Measurements from ENCODE around the gene AGTRAP. TPM values are rescaled to one million over a fixed set of nuclear protein-coding genes. Genes with fewer than 3 reads are reported as not detected.

The AGTRAP gene
- total RNA-seq, 6 experiments from 2014 or later, result 31.4 to 41.4 (median 33.6) TPM

- no peaks in the 10 kb centered on the region for H3K36me3 Mint-ChIP-seq (ENCODE audit: low read depth)
- no peaks in the 10 kb centered on the region for H3K9me3 Mint-ChIP-seq
- DNase-seq, result no peak
- H3K27me3 Mint-ChIP-seq (ENCODE audit: insufficient read depth), result peaks cover 19% of the 10 kb centered on the region
- H3K4me1 Mint-ChIP-seq (ENCODE audit: low read depth), result peaks cover 5% of the 10 kb centered on the region; the same call in 1 of the 2 replicates
- no peak overlapping the region for H3K27ac Mint-ChIP-seq
- H3K4me3 Mint-ChIP-seq, result no peak overlapping the region
- no peak for TF ChIP-seq CTCF (IDR thresholded peaks at IDR 0.05)
Measured at GRCh38 chr1:11725616-11726015, 10.3 kb upstream of the AGTRAP start.

- no peak for DNase-seq
- TF ChIP-seq CTCF (IDR thresholded peaks at IDR 0.05), result no peak
- H3K4me1 Mint-ChIP-seq (ENCODE audit: low read depth), result peaks cover 15% of the 10 kb centered on the region
- no peaks in the 10 kb centered on the region for H3K9me3 Mint-ChIP-seq
- H3K27ac Mint-ChIP-seq, result no peak overlapping the region
- no peak overlapping the region for H3K4me3 Mint-ChIP-seq
- no peaks in the 10 kb centered on the region for H3K36me3 Mint-ChIP-seq (ENCODE audit: low read depth)
- peaks cover 13% of the 10 kb centered on the region for H3K27me3 Mint-ChIP-seq (ENCODE audit: insufficient read depth)
Measured at GRCh38 chr1:11727119-11727518, 8.8 kb upstream of the AGTRAP start.

GRCh38 chr1:11728126-11728806, 7.7 kb upstream of the AGTRAP start:
- H3K27me3 Mint-ChIP-seq (ENCODE audit: insufficient read depth), result peaks cover 11% of the 10 kb centered on the region
- TF ChIP-seq CTCF (IDR thresholded peaks at IDR 0.05), result no peak
- no peaks in the 10 kb centered on the region for H3K9me3 Mint-ChIP-seq
- peaks cover 22% of the 10 kb centered on the region for H3K4me1 Mint-ChIP-seq (ENCODE audit: low read depth)
- H3K4me3 Mint-ChIP-seq, result no peak overlapping the region
- no peak overlapping the region for H3K27ac Mint-ChIP-seq
- no peak for DNase-seq
- H3K36me3 Mint-ChIP-seq (ENCODE audit: low read depth), result no peaks in the 10 kb centered on the region

GRCh38 chr1:11729155-11729497, 6.8 kb upstream of the AGTRAP start:
- Mint-ChIP-seq H3K27ac (no peak overlapping the region), H3K4me3 (no peak overlapping the region), H3K36me3 (ENCODE audit: low read depth) (no peaks in the 10 kb centered on the region), H3K4me1 (ENCODE audit: low read depth) (peaks cover 22% of the 10 kb centered on the region), H3K9me3 (no peaks in the 10 kb centered on the region), H3K27me3 (ENCODE audit: insufficient read depth) (peaks cover 11% of the 10 kb centered on the region)
- no peak for DNase-seq
- TF ChIP-seq CTCF (IDR thresholded peaks at IDR 0.05), result no peak

- no peak for DNase-seq
- no peak overlapping the region for H3K4me3 Mint-ChIP-seq
- no peaks in the 10 kb centered on the region for H3K9me3 Mint-ChIP-seq
- no peak overlapping the region for H3K27ac Mint-ChIP-seq
- H3K36me3 Mint-ChIP-seq (ENCODE audit: low read depth), result no peaks in the 10 kb centered on the region
- no peak for TF ChIP-seq CTCF (IDR thresholded peaks at IDR 0.05)
- peaks cover 9% of the 10 kb centered on the region for H3K27me3 Mint-ChIP-seq (ENCODE audit: insufficient read depth)
- peaks cover 22% of the 10 kb centered on the region for H3K4me1 Mint-ChIP-seq (ENCODE audit: low read depth)
Measured at GRCh38 chr1:11729498-11730428, 6.2 kb upstream of the AGTRAP start.
